NK-92 (cell line): Measurements from ENCODE around the gene RBFOX2.
"Not testable (repeated sequence)": the region's sequence is repeated elsewhere in the genome, so short reads cannot be mapped to it uniquely, and the experiment has no call there.

Source experiments
- DNase-seq: peaks from one replicate; lab custom pipeline; 2025; ENCODE audit not compliant: unreplicated experiment; lab: John Stamatoyannopoulos, UW

Gene RBFOX2

DNA sequence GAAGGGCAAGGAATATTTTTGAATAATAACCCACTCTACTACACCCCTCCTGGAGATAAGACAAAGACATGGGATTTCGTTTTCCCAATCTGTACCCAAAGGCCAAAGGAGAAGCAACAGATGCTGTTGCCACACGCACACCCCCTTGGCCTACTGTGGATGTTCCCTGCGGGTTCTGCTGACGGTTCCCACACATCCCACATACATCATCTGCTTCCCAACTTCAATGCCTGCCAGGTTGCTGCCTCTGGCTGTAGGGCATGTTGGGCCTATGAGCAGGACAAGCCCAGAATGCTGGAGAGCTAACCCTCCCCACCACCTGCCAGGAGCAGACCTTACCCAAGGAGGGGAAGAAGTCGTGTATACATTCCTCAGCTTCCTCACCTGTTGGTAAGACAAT, 13.6 kb upstream of the RBFOX2 start:
- no peak for DNase-seq

DNA sequence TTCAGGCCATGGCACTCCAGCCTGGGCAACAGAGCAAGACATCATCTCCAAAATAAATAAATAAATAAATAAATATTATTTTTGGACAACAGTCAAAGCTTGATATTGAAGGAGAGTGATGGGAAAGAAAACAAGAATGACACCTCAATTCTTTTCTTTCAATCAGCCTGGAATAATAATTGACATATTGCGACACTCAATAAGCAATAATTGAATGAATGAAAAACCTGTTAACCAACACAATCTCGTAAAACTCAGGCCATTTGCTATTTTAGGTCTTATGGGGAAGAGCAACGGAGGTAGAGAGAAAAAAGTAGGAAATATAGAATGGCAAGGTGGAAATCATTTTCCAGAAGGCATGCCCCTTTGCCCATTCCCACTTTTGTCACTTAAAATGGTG, 10.5 kb upstream of the RBFOX2 start:
- DNase-seq, result no peak

DNA sequence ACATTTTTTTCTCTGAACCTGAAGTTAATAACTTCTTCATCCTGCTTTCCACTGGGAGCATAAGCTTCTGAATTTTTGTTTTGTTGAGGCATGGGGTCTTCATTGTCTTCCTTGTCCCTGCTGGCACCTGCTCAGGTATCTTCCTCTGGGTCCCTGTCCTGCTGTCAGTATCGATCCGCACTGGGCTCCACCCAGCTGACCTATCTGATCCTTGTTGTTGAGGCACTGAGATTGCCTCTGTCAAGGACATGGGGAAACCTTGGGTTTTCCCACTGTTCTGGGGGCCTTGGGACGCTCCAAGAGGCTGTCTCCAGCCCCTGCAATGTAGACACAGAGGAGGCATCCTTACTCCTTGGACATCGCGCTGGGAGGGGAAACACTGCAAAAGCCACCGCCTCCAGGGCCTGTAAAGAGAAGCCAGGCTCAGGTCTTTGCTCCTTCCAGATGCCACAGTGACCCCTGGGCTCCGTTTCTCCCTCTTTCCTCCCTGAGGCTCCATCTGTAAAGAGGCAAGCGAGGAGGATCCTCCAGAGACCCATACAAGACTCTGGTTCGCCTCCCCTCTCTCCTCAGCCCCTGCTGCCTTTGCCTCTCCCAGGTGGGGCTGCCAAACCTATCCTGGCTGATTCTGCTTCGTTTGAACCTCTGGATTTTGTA, 8.6 kb upstream of the RBFOX2 start:
- DNase-seq, result no peak

DNA sequence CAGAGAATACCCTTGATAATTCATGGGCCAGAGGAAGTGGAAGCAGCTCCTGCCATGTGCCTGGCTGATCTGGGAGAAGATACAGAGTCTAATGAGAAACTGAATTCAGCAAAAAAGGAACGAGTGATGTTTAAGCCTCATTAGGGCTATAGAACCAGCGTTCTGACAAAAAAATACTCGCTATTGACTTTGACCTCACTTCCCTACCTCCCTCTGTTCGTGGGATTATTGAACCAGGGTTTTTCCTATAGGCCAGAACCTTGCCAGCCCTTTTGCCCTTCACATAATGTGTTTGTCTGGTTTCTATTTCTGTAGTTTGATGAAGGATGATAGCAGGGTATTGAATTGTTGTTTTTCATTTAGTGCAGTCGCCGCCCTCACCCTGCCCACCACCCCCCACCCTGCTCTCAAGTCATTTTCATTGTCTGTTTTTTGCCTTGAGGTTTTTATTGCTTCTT, 7.6 kb upstream of the RBFOX2 start:
- no peak for DNase-seq

DNA sequence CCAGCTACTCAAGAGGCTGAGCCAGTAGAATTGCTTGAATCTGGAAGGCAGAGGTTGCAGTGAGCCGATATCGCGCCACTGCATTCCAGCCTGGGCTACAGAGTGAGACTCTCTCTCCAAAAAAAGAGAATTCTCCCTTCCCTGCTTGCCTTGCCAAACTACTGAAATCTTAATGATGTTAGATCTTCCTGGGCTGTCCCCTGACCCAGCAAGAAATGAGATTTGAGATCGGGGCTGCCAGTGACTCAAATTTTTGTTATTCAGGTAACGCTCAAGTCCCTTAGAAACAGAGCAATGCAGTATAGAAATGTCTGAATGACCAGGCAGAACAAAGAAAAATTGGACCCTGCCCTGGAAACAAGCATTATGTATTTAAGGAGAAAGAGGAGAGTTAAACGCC, 4.0 kb upstream of the RBFOX2 start:
- no peak for DNase-seq

DNA sequence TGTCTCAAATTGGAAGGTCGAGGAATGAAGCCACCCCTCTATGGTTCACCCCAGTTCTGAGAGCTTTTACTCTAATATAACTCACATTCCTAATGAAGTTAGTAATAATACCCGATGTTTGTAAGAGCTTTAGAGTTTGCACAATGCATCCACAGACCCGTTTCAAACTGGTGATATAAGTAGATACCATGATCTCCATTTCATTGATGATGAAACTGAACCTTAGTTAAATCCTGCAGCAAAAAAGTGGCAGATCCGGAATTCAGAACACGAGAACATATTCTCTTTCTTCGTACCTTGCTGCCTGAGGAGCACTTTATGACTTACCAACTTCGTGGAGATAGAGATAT, 757 bp upstream of the RBFOX2 start:
- no peak for DNase-seq

DNA sequence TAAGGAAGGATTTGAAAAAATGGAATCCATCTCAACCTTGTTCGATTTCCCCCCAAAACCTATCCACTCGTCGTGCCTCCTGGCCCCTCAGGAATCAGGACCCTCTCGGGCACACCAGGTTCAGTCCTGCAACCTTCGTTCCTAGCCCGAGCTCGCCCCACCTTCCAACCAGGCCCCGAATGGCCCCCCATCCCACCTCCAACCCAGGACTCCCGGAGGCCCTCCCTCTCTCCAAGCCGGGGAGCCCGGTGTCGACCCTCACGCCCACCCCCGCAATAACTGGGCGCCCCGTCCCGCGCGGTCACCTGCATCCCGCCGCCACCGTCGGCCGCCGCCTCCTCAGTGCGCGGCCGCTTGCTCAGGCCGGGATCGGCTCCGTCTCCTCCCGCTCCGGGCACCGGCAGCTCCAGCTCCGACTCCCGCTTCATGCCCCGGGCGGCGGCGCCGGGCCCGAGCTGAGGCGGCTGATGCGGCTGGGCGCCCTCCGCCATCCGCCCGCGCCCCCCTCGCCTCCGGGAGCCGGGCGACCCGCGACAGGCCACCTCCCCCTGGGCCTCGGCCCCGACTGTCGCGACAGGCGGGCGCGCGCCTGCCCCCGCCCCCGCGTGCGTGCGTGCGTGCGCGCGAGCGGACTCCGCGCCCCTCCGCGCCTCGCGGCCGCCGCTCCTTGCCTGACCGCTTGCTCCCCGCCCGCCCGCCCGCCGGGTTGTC, 534 bp downstream of the RBFOX2 start:
- no peak for DNase-seq

DNA sequence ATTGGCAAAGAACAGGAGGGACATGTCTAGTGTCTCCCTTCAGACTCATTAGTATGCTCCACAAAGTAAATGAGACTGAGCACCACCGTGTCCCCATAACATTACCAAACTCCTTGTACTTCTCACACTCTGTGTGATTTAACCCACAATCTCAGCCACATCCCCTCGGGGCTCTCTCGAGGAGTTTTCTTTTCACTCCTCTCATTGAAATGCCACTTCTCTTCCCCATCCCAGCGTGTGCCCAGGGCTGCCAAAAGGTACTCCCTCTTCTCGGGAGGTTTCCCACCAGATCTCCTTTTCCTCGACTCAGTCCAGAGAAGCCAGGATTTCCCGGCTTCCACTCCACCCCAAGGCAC, 1.1 kb downstream of the RBFOX2 start:
- no peak for DNase-seq

DNA sequence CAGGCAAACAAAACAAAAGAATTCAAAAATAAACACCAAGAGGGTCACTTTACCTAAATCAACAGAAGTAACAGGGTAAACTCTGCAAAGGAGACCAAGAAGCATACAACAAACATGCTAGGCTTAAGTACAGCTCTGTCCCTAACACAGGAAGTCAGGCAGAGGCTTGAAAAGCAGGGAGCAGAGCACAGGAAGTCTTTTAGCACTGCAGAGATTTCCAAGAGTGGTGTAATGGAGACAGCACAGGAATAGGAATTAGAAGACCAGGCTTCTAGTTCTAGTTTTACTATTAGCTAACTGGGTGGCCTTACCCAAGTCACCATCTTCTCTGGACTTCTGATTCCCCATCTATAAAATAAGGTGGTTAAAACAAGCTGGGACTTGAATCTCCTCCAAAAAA, 1.9 kb downstream of the RBFOX2 start:
- DNase-seq, result no peak

DNA sequence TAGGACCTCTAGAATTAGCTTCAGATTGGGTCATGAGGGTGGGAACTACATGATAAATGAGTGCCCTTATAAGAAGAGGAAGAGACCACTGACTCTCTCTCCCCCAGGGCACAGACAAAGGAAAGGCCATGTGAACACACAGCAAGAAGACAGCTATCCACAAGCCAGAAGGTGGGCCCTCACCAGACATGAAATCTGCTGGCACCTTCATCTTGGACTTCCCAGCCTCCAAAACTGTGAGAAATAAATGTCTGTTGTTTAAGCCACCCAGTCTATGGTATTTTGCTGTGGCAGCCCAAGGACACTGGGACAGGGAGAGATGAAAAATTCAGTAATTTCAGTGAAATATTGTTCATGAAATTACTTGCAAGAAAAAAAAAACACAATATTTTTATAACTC, 5.9 kb downstream of the RBFOX2 start:
- DNase-seq, result no peak

DNA sequence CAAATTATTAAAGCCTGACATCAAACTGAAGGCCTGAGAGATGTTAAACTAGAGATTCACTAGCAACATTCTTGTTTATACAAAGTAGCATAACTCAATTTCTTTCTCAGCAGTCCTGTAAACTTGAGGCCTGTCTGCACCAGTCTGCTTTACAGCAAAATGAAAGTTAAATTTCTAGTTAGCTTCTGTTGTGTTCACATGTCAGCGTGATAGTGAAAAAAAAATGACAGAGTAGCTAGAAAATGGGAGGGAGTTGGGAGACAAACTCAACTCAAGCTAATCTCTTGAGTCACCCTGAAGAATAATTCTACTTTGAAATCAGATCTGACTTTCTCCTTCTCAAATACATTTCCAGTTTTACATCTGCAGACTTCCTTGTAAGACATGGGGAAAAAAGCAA, 6.5 kb downstream of the RBFOX2 start:
- no peak for DNase-seq

DNA sequence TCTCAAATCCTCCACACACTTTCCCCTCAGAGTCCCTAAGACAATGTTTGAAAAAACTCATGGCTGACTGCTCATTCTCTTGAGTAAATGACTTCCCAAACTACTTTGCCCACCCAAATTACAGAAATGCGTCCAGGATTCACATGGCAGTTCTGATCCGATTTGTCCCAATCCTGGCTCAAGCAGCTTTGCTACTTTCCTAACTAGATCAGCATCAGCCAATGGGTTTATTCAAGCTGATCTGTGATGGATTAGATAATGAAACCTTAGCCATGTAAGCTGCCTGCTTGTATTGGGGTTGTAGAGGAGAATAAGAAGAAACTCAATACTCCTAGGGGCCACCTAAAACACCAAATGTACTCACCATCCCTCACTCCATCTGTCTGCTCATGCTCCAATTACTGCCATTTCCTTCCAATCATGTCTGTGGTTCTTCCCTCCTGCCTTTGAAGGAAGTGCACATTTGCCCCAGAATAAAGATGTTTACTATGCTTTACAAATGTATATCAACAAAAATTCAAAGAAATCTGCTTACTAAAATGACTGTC, 6.9 kb downstream of the RBFOX2 start:
- DNase-seq, result no peak

DNA sequence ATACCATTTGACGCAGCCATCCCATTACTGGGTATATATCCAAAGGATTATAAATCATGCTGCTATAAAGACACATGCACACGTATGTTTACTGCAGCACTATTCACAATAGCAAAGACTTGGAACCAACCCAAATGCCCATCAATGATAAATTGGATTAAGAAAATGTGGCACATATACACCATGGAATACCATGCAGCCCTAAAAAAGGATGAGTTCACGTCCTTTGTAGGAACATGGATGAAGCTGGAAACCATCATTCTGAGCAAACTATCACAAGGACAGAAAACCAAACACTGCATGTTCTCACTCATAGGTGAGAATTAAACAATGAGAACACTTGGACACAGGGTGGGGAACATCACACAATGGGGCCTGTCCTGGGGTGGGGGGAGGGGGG, 7.8 kb downstream of the RBFOX2 start:
- DNase-seq, result not testable (repeated sequence)

DNA sequence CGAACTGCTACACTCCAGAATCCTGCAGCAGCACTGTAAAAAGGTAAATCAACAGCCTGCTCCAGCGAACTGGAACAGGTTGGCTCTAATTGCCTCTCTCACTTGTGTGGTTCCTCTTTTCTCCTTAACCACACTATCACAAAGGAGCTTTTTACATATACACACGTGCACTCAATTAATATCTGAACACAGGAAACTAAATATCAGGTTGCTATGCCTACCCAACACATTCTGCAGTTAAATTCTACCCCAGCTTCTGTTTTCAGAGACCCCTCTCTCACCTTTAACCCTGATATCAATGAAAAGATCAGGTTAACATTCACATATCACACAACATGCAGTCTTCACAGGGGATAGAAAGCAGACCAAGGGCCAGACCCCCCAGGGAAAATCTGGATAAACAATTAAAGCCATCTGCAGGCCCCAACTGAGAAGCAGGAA, 11.0 kb downstream of the RBFOX2 start:
- no peak for DNase-seq

DNA sequence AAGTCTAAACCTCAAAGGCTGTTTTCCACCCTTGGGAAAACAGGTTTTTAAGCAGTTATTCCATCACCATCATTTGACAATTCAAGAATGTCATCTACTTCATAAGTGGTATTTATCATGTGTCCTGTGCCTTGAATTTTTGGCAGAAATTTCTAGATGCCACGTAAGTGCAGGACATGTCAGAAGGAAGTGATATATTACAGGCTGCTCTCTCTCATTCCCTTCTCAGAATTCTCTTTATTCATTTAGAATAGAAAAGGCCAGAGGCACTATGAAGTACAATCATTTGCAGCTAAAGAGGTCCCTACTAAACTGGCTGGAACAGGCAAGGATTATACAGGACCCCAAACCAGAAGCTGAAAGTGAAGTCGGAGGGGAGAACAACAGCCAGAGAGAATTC, 11.9 kb downstream of the RBFOX2 start:
- DNase-seq, result no peak

DNA sequence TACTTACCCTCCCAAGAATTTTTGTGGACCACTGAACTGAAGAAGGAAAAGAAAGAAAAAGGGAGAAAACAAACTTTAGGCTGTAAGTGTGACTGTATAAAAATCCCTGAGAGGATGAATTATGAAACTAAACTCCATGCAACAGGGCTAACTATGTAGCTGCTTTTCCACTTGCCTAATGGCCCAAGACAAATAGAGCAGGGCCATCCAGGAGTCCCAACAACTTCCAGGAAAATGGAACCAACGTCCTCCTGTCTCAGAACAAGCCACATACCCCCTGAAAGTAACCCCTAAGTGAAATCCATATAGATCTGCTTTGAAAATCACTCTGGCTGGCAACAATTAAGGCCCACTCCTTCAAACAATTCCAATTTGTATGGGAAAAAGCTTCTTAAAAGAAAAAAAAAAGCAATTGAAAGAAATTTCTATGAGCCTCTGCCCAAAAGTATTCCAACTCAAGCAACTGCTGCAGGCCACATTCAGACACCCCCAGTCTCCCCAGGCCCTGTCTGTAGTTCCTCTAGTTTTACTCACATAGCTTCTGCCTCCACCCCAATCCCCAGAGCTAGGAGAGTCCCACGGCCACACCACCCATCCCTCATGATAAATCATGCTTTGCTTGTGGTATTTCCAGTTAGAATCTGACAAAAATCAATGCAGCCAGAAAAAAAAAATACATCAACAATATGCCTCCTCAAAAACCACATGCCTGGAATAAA, 12.7 kb downstream of the RBFOX2 start:
- no peak for DNase-seq

DNA sequence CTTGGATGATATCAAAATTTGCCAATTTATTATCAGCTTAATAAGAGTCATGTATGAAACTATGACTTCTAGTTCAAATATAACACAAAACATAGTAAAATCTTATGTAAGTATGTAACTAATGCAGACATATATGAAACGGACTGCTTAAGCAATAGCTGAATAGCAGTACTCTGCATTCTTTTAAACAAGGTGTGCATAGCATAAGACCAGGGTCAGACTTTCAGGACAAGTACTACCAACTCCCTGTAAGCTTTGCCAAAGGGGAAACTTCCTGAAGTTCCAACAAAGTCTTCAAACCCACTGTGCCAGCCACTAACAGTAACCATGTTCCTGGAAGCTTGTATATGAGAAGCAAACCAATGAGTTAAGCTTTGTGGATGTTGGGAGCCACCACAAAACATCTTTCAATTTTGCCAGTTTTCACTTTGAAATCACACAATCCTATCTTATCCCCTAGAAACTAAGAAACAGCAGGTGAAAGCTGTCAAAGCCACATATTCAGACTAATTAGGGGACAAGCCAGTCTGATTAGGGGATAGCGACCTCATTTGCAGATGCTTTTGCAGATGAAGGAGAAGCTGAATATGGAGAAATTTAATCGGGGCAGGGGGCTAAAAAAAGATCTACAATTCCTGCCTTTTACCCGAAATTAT, 13.3 kb downstream of the RBFOX2 start:
- DNase-seq, result no peak

DNA sequence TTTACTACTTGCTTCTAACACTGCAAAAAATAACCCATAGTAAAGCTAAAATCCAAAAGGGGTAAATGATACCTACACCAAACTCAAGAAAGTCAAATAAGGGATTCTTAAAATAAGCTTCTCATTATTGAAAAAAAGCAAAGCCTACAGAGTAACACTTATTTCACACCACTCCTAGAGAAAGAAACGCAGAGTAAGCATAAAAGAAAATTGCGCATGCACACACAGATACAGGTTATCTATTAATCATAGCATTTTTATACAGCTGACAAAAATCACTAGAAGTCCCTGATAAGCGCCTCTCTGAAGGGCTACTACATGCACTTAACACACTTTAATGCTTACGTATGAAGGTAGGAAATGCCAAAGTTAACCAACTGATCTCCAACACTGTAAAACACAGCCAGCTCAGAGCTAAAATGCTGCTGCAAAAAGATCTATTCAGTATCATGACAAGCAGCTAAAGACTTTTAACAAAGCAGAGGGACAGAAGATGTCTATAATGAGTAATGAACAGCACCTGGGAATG, 14.0 kb downstream of the RBFOX2 start:
- no peak for DNase-seq

DNA sequence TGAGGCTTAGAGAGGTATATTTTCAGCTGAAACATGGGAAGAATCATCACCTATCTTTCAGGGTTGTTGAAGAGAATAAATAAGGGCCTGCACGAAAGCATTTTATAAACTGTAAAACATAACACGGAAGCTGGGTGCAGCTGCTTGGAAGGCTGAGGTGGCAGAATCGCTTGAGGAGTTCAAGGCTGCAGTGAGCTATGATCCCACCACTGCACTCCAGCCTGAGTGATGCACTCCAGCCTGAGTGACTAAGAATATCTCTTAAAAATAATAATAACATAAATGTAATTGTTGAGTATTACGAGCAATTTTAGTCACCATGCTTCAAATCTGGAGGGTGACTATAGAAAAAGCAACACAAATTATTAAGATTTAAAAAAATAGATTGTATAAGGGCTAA, 16.3 kb downstream of the RBFOX2 start:
- no peak for DNase-seq

DNA sequence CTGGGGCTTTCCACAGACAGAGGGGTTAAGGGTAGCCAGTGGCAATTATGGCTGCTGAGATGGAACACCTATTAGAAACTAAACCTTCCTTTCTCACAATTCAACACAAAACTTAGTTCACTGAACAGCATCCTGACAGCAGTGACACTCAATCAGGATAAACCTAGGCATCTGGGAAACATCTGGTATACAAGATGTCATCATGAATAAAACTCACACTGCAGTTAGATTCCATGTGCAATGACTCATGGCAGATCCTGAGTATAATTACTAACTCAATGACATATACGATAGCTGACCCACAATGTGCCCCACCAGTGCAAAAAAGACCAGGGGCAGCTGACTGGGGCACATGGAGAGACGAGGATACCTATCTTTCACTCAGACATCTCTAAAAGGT, 17.7 kb downstream of the RBFOX2 start:
- DNase-seq, result no peak

DNA sequence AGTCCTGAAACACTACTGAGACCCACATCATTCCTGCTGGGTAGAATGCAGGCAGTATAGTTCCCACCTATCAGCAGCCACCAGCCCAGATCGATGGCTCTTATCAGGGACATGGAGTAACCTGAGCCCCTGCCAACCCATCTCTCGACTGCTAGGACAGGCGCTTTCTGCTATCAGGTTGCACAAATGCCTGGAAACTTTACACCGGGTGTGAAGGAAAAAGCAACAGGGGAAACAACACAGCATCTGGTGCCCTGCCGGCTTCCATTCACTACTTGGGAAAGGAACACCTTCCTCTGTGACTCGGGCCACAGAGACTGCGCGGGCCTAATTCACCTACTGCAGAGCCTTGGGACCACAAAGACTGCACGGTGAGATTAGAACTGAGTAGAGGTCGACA, 18.5 kb downstream of the RBFOX2 start:
- no peak for DNase-seq
